HCT116 (cell line): Measurements from ENCODE around the gene TNXB. TPM values are rescaled to one million over a fixed set of nuclear protein-coding genes. Genes with fewer than 3 reads are reported as not detected.

Experiments used
- ATAC-seq: fragments of 200-7000 bp; cut with Tn5 transposase; 2 replicates; pipeline ENCODE4 v1.9.1; 2020; ENCODE audit warnings: mild to moderate bottlenecking, moderate library complexity
- BruUV-seq: library from RNA; stranded (reverse); fragments of 400-500 nt; replicated peaks from 2 replicates; lab custom pipeline; 2021; lab: Mats Ljungman, UMichigan
- CTCF ChIA-PET: fragments of 300-600 bp; sonication (Branson Sonifier 250); formaldehyde crosslinking; loops from one replicate; lab custom pipeline; 2021; ENCODE audit warnings: antibody characterized with exemption; lab: Charles Lee
- POLR2A ChIA-PET: fragments of 300-600, 350-600 bp; sonication (Branson Sonifier 250); formaldehyde crosslinking; loops from one replicate; lab custom pipeline; 2021; ENCODE audit warnings: antibody characterized with exemption; lab: Charles Lee
- RAD21 ChIA-PET, 2 experiments: fragments of 300-600 bp; sonication (Branson Sonifier 250); formaldehyde crosslinking; loops; one replicate each; lab custom pipeline; 2023; ENCODE audit warnings: low total read pairs in 2 of 2; ENCODE audit not compliant: uncharacterized antibody in 2 of 2, unreplicated experiment in 2 of 2, low non-redundant PET in 1 of 2; lab: Charles Lee
- DNase-seq: peaks from one replicate; pipeline ENCODE4 v3.0.0-alpha.2; 2010; ENCODE audit warnings: low read depth, low spot score
- H2AFZ ChIP-seq: fragments of 200-600 bp; shearing (Covaris generic), sonication (generic); 2 replicates; pipeline ENCODE4 v1.6.1; 2017; ENCODE audit warnings: low read depth, mixed run types, mixed read lengths, antibody characterized with exemption, low read length; ENCODE audit not compliant: poor library complexity, severe bottlenecking
- H3K27ac ChIP-seq: 2 replicates; pipeline ENCODE4 v1.5.1; 2012; ENCODE audit warnings: low read depth, low read length
- H3K27me3 ChIP-seq: fragments of 200-600 bp; sonication (generic); 2 replicates; pipeline ENCODE4 v1.6.1; 2016; ENCODE audit warnings: mixed run types, low read length, mixed read lengths; ENCODE audit not compliant: insufficient read depth
- H3K36me3 ChIP-seq, 2 experiments: fragments of 200-500 bp in 1 of 2; fragments of 200-600 bp in 1 of 2; sonication (Bioruptor generic) in 1 of 2; sonication (generic) in 1 of 2; 2 replicates each; pipeline versions ENCODE4 v1.5.1 to v1.6.1; 2014 to 2016; ENCODE audit warnings: low read length in 2 of 2, inconsistent platforms in 1 of 2, mixed read lengths in 1 of 2, mixed run types in 1 of 2; ENCODE audit not compliant: insufficient read depth in 2 of 2, control insufficient read depth in 1 of 2
- H3K4me1 ChIP-seq, 2 experiments: fragments of 200-600 bp in 1 of 2; sonication (generic) in 1 of 2; 2 replicates each; pipeline versions ENCODE4 v1.5.1 to v1.6.1; 2012 to 2017; ENCODE audit warnings: low read length in 2 of 2, inconsistent platforms in 1 of 2, mild to moderate bottlenecking in 1 of 2, mixed read lengths in 1 of 2, mixed run types in 1 of 2, moderate library complexity in 1 of 2; ENCODE audit not compliant: insufficient read depth in 2 of 2, control insufficient read depth in 1 of 2
- H3K4me2 ChIP-seq: fragments of 200-600 bp; sonication (generic); 2 replicates; pipeline ENCODE4 v1.6.1; 2017; ENCODE audit warnings: mixed run types, low read length, mixed read lengths
- H3K4me3 ChIP-seq, 2 experiments: fragments of 200-600 bp in 1 of 2; sonication (generic) in 1 of 2; replicated peaks in 1 of 2; 2 replicates each; pipeline ENCODE4 v1.5.1; 2011 to 2016; ENCODE audit warnings: low read length in 2 of 2, control low read depth in 1 of 2, low read depth in 1 of 2, mild to moderate bottlenecking in 1 of 2, mixed read lengths in 1 of 2, mixed run types in 1 of 2
- H3K79me2 ChIP-seq: fragments of 200-600 bp; sonication (generic); 2 replicates; pipeline ENCODE4 v1.6.1; 2017; ENCODE audit warnings: mild to moderate bottlenecking, mixed run types, low read length, moderate library complexity, mixed read lengths; ENCODE audit not compliant: insufficient read depth
- H3K9ac ChIP-seq: fragments of 200-600 bp; sonication (generic); 2 replicates; pipeline ENCODE4 v1.6.1; 2016; ENCODE audit warnings: low read length, mixed read lengths
- H3K9me2 ChIP-seq: fragments of 200-600 bp; sonication (generic), shearing (Covaris generic); 2 replicates; pipeline ENCODE4 v1.6.1; 2017; ENCODE audit warnings: mixed run types, mild to moderate bottlenecking, moderate library complexity; ENCODE audit not compliant: insufficient read depth
- H3K9me3 ChIP-seq, 2 experiments: fragments of 200-500 bp in 1 of 2; fragments of 200-600 bp in 1 of 2; sonication (Bioruptor generic) in 1 of 2; sonication (generic) in 1 of 2; 2 replicates each; pipeline ENCODE4 v1.6.1; 2014 to 2017; ENCODE audit warnings: low read length in 2 of 2, mixed read lengths in 2 of 2, inconsistent platforms in 1 of 2, low read depth in 1 of 2, mild to moderate bottlenecking in 1 of 2, mixed run types in 1 of 2, moderate library complexity in 1 of 2; ENCODE audit not compliant: control insufficient read depth in 1 of 2, insufficient read depth in 1 of 2
- H4K20me1 ChIP-seq: fragments of 200-600 bp; sonication (generic), shearing (Covaris generic); 2 replicates; pipeline ENCODE4 v1.6.1; 2017; ENCODE audit warnings: mixed run types, mild to moderate bottlenecking, moderate library complexity; ENCODE audit not compliant: insufficient read depth
- CEBPB ChIP-seq: IDR thresholded peaks from 2 replicates; pipeline ENCODE4 v1.6.1; 2012; ENCODE audit warnings: low read depth
- EGR1 ChIP-seq: IDR thresholded peaks from 2 replicates; pipeline ENCODE4 v1.6.1; 2012; ENCODE audit warnings: low read depth
- EZH2phosphoT487 ChIP-seq: fragments of 200-600 bp; IDR thresholded peaks from 2 replicates; pipeline ENCODE4 v1.6.1; 2018; ENCODE audit warnings: antibody characterized with exemption, borderline replicate concordance
- POLR2AphosphoS5 ChIP-seq: IDR thresholded peaks from 2 replicates; pipeline ENCODE4 v1.6.1; 2011; ENCODE audit warnings: mild to moderate bottlenecking, low read depth, low read length, moderate library complexity
- RAD21 ChIP-seq: IDR thresholded peaks from 2 replicates; pipeline ENCODE4 v1.6.1; 2012; ENCODE audit warnings: low read depth, mild to moderate bottlenecking
- SIN3A ChIP-seq: IDR thresholded peaks from 2 replicates; pipeline ENCODE4 v1.6.1; 2012; ENCODE audit warnings: low read depth
- SRF ChIP-seq: IDR thresholded peaks from 2 replicates; pipeline ENCODE4 v1.6.1; 2012; ENCODE audit warnings: low read depth
- ZFX ChIP-seq: fragments of 450-650 bp; IDR thresholded peaks from 2 replicates; pipeline ENCODE4 v1.6.1; 2017
- intact Hi-C: fragments of 100-400 bp; cut with micrococcal nuclease; formaldehyde crosslinking; loops from 2 replicates; pipeline ENCODE4 v1.10.0; 2022
- total RNA-seq: library from RNA; stranded (reverse); gene quantifications from one replicate; pipeline ENCODE4 v1.2.1, GENCODE V29; 2021; ENCODE audit not compliant: unreplicated experiment

The TNXB gene
- total RNA-seq, 1 experiment from 2014 or later: 8.5 TPM

DNA sequence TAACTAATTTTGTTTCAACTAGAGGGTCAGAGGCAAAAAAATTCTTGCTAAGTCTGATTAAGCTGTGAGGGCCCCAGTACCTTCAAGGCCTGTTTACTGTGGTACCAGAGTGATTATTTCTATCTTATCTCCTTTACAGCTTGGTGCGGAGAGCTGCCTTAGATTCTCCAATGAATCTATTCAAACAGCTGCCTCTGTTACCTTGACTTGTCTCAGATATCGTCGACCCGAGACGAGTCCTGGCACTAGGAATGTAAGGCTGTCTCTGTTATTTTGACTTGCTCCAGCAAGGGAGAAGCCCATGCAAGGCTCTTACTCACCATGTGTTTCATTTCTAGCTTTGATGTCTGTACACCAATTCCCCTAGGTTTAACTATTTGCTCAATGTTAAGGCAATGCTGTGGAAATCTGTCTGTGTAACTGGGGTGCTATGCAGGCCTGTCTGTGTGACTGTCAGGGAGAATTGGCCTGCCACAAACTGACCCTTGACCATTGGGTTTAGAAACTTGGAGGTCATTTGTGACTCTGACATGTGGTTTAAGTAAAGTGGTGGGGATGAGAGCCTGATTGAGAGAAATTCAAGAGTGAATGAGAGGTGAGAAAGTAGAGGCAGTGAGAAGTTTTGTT lies 31.4 kb upstream of the TNXB start:
- Histone ChIP-seq H3K79me2 (no peaks in the 10 kb centered on the region), H3K27me3 (no peaks in the 10 kb centered on the region), H3K4me1 (no peaks in the 10 kb centered on the region), H2AFZ (no peak overlapping the region), H3K4me3 (no peak overlapping the region), H3K9ac (no peak overlapping the region), H3K9me2 (no peaks in the 10 kb centered on the region), H3K36me3 (no peaks in the 10 kb centered on the region), H3K9me3 (no peaks in the 10 kb centered on the region), H3K4me2 (no peak overlapping the region), H3K27ac (no peak overlapping the region), H4K20me1 (no peaks in the 10 kb centered on the region)
- TF ChIP-seq ZFX (no peak), EGR1 (no peak), SRF (no peak), EZH2phosphoT487 (no peak)
- ChIA-PET RAD21 (no interaction called here), CTCF (no interaction called here), POLR2A (no interaction called here)
- DNase-seq: no peak
- no peak for ATAC-seq
- intact Hi-C loops: no loop called here
- no TSS peak for BruUV-seq

- Histone ChIP-seq H3K79me2 (no peaks in the 10 kb centered on the region), H3K4me2 (no peak overlapping the region), H3K27ac (no peak overlapping the region), H2AFZ (no peak overlapping the region), H3K9me3 (no peaks in the 10 kb centered on the region)
- RAD21 ChIA-PET: no interaction called here
- BruUV-seq: no TSS peak
- TF ChIP-seq CEBPB (no peak), RAD21 (no peak), SIN3A (no peak), POLR2AphosphoS5 (no peak)
- TF ChIP-seq, all 23 proteins: peak for 0
- intact Hi-C loops: no loop called here
- ATAC-seq (no peak), DNase-seq (no peak)
- Histone ChIP-seq H3K4me1 (no peaks in the 10 kb centered on the region), H3K36me3 (no peaks in the 10 kb centered on the region), H3K9ac (no peak overlapping the region), H3K4me3 (no peak overlapping the region), H4K20me1 (no peaks in the 10 kb centered on the region), H3K9me2 (no peaks in the 10 kb centered on the region), H3K27me3 (no peaks in the 10 kb centered on the region)
- ChIA-PET CTCF (no interaction called here), POLR2A (no interaction called here)
Measured at GRCh38 chr6:32139590-32139989, 30.5 kb upstream of the TNXB start.
